BJ (cell line): ENCODE results near the gene ZNF207. TPM values are rescaled to one million over a fixed set of nuclear protein-coding genes. Genes with fewer than 3 reads are reported as not detected.
"Not testable (repeated sequence)": the region's sequence is repeated elsewhere in the genome, so short reads cannot be mapped to it uniquely, and the experiment has no call there.

Experiments used
- CTCF ChIA-PET: fragments of 350-600 bp; formaldehyde crosslinking; extraction: SDS; loops from one replicate; lab custom pipeline; 2021; ENCODE audit warnings: antibody characterized with exemption, inconsistent platforms; lab: Yijun Ruan, JAX
- POLR2A ChIA-PET: fragments of 300-600 bp; sonication (Branson Sonifier 250); formaldehyde crosslinking; extraction: SDS; loops from one replicate; lab custom pipeline; 2021; ENCODE audit warnings: antibody characterized with exemption; lab: Charles Lee
- DNase-seq: peaks from one replicate; pipeline ENCODE4 v3.0.0-alpha.2; 2011; ENCODE audit warnings: low read depth
- H3K27me3 ChIP-seq: 2 replicates; pipeline ENCODE4 v1.6.0; 2011; ENCODE audit warnings: low read length; ENCODE audit not compliant: control insufficient read depth, insufficient read depth
- H3K36me3 ChIP-seq: 2 replicates; pipeline ENCODE4 v1.5.1; 2011; ENCODE audit warnings: low read length; ENCODE audit not compliant: control insufficient read depth, insufficient read depth
- H3K4me3 ChIP-seq: 2 replicates; pipeline ENCODE4 v1.5.1; 2011; ENCODE audit warnings: low read depth, mild to moderate bottlenecking, control low read depth, low read length
- CTCF ChIP-seq: IDR thresholded peaks from 2 replicates; pipeline ENCODE4 v1.5.1; 2011; ENCODE audit warnings: low read depth, mild to moderate bottlenecking, control low read depth, inconsistent platforms, low read length, moderate library complexity; ENCODE audit not compliant: insufficient read depth
- polyA plus RNA-seq: library from polyadenylated mRNA; depleted of rRNA; stranded (reverse); fragments of >200 nt; gene quantifications from 2 replicates; pipeline ENCODE4 v1.2.3, GENCODE V29; 2011

ZNF207 gene
- polyA plus RNA-seq, 1 experiment = 179 TPM

- no peak for DNase-seq
- CTCF ChIA-PET = no interaction called here
- Histone ChIP-seq H3K4me3 (no peak overlapping the region), H3K36me3 (no peaks in the 10 kb centered on the region), H3K27me3 (peaks cover 5% of the 10 kb centered on the region; the same call in 1 of the 2 replicates)
- POLR2A ChIA-PET = no interaction called here
- TF ChIP-seq CTCF = no peak
Measured at GRCh38 chr17:32305049-32305448, 44.9 kb upstream of the ZNF207 start.

GRCh38 chr17:32307658-32308057 lies 42.3 kb upstream of the ZNF207 start:
- POLR2A ChIA-PET = no interaction called here
- Histone ChIP-seq H3K4me3 (no peak overlapping the region), H3K36me3 (no peaks in the 10 kb centered on the region), H3K27me3 (peaks cover 5% of the 10 kb centered on the region; the same call in 1 of the 2 replicates)
- TF ChIP-seq CTCF = no peak
- CTCF ChIA-PET = interaction anchor here (0.7 kb wide), 1 partner anchor 13 kb away, joined by 3 read pairs; no protein-coding TSS in a partner anchor
- no peak for DNase-seq

- no peak for DNase-seq
- H3K27me3 ChIP-seq = peaks cover 5% of the 10 kb centered on the region
- TF ChIP-seq CTCF = no peak
- H3K36me3 ChIP-seq = no peaks in the 10 kb centered on the region
- H3K4me3 ChIP-seq = no peak overlapping the region
- ChIA-PET POLR2A (interaction anchor here (0.7 kb wide), 1 partner anchor 13 kb away, joined by 5 read pairs; no protein-coding TSS in a partner anchor), CTCF (interaction anchor here (0.6 to 2.1 kb wide), 4 partner anchors 9 to 60 kb away, joined by 3 to 7 read pairs (median 4); no protein-coding TSS in a partner anchor)
Measured at GRCh38 chr17:32311028-32311536, 38.9 kb upstream of the ZNF207 start.

GRCh38 chr17:32314636-32315035 lies 35.3 kb upstream of the ZNF207 start:
- H3K36me3 ChIP-seq = no peaks in the 10 kb centered on the region
- no peak for DNase-seq
- ChIA-PET POLR2A (no interaction called here), CTCF (interaction anchor here (13.2 kb wide), 1 partner anchor 61 kb away, joined by 110 read pairs; no protein-coding TSS in a partner anchor)
- no peak for TF ChIP-seq CTCF
- H3K4me3 ChIP-seq = no peak overlapping the region
- H3K27me3 ChIP-seq = peaks cover 3% of the 10 kb centered on the region; the same call in 1 of the 2 replicates

GRCh38 chr17:32315171-32315570 lies 34.8 kb upstream of the ZNF207 start:
- no peak for TF ChIP-seq CTCF
- DNase-seq = no peak
- Histone ChIP-seq H3K27me3 (peaks cover 3% of the 10 kb centered on the region; the same call in 1 of the 2 replicates), H3K36me3 (no peaks in the 10 kb centered on the region), H3K4me3 (no peak overlapping the region)
- ChIA-PET POLR2A (no interaction called here), CTCF (interaction anchor here (13.2 kb wide), 1 partner anchor 62 kb away, joined by 110 read pairs; no protein-coding TSS in a partner anchor)

- H3K27me3 ChIP-seq = not testable (repeated sequence)
Measured at GRCh38 chr17:32316653-32317052, 33.3 kb upstream of the ZNF207 start.

More at GRCh38 chr17:32316653-32317052, 33.3 kb upstream of the ZNF207 start:
- DNase-seq, POLR2A ChIA-PET, H3K4me3 ChIP-seq, H3K36me3 ChIP-seq: not testable (repeated sequence)
- CTCF ChIA-PET = interaction anchor here (1.2 to 13.2 kb wide), 2 partner anchors 63 to 87 kb away, joined by 4 to 110 read pairs; no protein-coding TSS in a partner anchor
